Measurements from ENCODE around the gene RAB24.

RAB24 gene

DNA sequence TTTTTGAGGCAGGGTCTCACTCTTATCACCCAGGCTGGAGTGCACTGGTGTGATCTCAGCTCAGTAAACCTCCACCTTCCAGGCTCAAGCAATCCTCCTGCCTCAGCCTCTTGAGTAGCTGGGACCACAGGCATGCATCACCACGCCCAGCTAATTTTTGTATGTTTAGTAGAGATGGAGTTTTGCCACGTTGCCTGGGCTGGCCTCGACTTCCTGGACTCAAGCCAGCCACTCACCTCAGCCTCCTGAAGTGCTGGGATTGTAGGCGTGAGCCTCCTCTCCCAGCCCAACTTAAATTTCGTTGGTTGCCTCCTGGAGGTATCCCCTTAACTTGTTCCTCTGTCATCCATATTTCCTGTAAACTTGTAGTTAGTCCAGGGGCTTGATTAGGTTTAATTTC, 47.2 kb downstream of the RAB24 start:
- H4K20me1 ChIP-seq (ENCODE audit: insufficient read depth, low read length), result no peaks in the 10 kb centered on the region; the same call in 1 of the 2 replicates
- H3K9me3 ChIP-seq (ENCODE audit: insufficient read depth, low read length, severe bottlenecking), result no peaks in the 10 kb centered on the region
- no peaks in the 10 kb centered on the region for H3K79me2 ChIP-seq (ENCODE audit: insufficient read depth, low read length)
- H3K36me3 ChIP-seq (ENCODE audit: insufficient read depth, low read length), result peaks cover 91% of the 10 kb centered on the region
- H3K4me2 ChIP-seq (ENCODE audit: insufficient read depth, low read length), result no peak overlapping the region
- H3K4me3 ChIP-seq (ENCODE audit: low read depth in 1 of 2, low read length in 2 of 2), result no peak overlapping the region
- ATAC-seq (ENCODE audit: insufficient read depth, low read depth), result no peak
- H3K4me1 ChIP-seq (ENCODE audit: insufficient read depth, low read length), result no peaks in the 10 kb centered on the region
- no peak overlapping the region for H2AFZ ChIP-seq (ENCODE audit: low read depth, low read length)
- DNase-seq, result no peak
- TF ChIP-seq, protein P1, sequence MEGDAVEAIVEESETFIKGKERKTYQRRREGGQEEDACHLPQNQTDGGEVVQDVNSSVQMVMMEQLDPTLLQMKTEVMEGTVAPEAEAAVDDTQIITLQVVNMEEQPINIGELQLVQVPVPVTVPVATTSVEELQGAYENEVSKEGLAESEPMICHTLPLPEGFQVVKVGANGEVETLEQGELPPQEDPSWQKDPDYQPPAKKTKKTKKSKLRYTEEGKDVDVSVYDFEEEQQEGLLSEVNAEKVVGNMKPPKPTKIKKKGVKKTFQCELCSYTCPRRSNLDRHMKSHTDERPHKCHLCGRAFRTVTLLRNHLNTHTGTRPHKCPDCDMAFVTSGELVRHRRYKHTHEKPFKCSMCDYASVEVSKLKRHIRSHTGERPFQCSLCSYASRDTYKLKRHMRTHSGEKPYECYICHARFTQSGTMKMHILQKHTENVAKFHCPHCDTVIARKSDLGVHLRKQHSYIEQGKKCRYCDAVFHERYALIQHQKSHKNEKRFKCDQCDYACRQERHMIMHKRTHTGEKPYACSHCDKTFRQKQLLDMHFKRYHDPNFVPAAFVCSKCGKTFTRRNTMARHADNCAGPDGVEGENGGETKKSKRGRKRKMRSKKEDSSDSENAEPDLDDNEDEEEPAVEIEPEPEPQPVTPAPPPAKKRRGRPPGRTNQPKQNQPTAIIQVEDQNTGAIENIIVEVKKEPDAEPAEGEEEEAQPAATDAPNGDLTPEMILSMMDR (IDR thresholded peaks at IDR 0.05; ENCODE audit: borderline replicate concordance, extremely low read depth, low read length, poor library complexity, severe bottlenecking), result no peak
- no peak for TF ChIP-seq EZH2 (IDR thresholded peaks at IDR 0.05; ENCODE audit: borderline replicate concordance, low read depth, low read length, severe bottlenecking)
- H3K9ac ChIP-seq (ENCODE audit: low read depth, low read length), result no peak overlapping the region
- no peaks in the 10 kb centered on the region for H3K27me3 ChIP-seq (ENCODE audit: insufficient read depth, low read length, poor library complexity)
- no peak overlapping the region for H3K27ac ChIP-seq (ENCODE audit: low read length)

DNA sequence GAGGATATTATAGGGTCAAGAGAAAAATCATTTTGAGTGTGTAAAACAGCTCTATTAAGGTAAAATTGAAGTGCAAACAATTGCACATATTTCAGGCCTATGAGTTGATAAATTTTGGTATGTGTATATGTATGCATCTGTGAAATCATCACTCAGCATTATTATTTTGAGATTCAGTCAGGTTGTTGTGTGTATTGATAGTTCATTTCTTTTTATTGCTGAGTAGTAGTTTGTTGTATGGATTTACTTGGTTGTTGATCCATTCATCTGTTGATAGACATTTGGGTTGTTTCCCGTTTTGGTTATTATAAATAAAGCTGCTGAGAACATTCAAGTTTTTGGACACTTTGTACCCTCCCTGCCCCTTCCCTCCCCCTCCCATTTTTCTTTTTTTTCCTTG, 50.3 kb downstream of the RAB24 start:
- no peak overlapping the region for H3K27ac ChIP-seq (ENCODE audit: low read length)
- no peak for DNase-seq
- no peaks in the 10 kb centered on the region for H3K4me1 ChIP-seq (ENCODE audit: insufficient read depth, low read length)
- H3K4me2 ChIP-seq (ENCODE audit: insufficient read depth, low read length), result no peak overlapping the region
- no peaks in the 10 kb centered on the region for H3K79me2 ChIP-seq (ENCODE audit: insufficient read depth, low read length)
- TF ChIP-seq, protein P1 (IDR thresholded peaks at IDR 0.05; ENCODE audit: borderline replicate concordance, extremely low read depth, low read length, poor library complexity, severe bottlenecking), result no peak
- no peak for TF ChIP-seq EZH2 (IDR thresholded peaks at IDR 0.05; ENCODE audit: borderline replicate concordance, low read depth, low read length, severe bottlenecking)
- no peak overlapping the region for H3K4me3 ChIP-seq (ENCODE audit: low read depth in 1 of 2, low read length in 2 of 2)
- no peaks in the 10 kb centered on the region for H3K9me3 ChIP-seq (ENCODE audit: insufficient read depth, low read length, severe bottlenecking)
- H3K36me3 ChIP-seq (ENCODE audit: insufficient read depth, low read length), result peaks cover 87% of the 10 kb centered on the region
- H2AFZ ChIP-seq (ENCODE audit: low read depth, low read length), result no peak overlapping the region
- no peaks in the 10 kb centered on the region; the same call in 1 of the 2 replicates for H4K20me1 ChIP-seq (ENCODE audit: insufficient read depth, low read length)
- H3K27me3 ChIP-seq (ENCODE audit: insufficient read depth, low read length, poor library complexity), result no peaks in the 10 kb centered on the region
- H3K9ac ChIP-seq (ENCODE audit: low read depth, low read length), result no peak overlapping the region
- ATAC-seq (ENCODE audit: insufficient read depth, low read depth), result no peak

Data from DND-41 (cell line).